Measurements from ENCODE around the gene PFKFB4.

PFKFB4 gene

GRCh38 chr3:48568476-48568875 is 11.9 kb upstream of the PFKFB4 start:
- Histone ChIP-seq H3K9ac (ENCODE audit: low read depth in 1 of 2, low read length in 2 of 2) (no peak overlapping the region), H3K4me1 (ENCODE audit: control insufficient read depth in 1 of 2, insufficient read depth in 2 of 2, low read length in 2 of 2) (no peaks in the 10 kb centered on the region), H3K4me3 (ENCODE audit: low read depth in 1 of 2, low read length in 2 of 2) (no peak overlapping the region), H3K27ac (ENCODE audit: low read depth, low read length) (no peak overlapping the region), H3K9me3 (ENCODE audit: control insufficient read depth in 1 of 2, low read length in 2 of 2) (no peaks in the 10 kb centered on the region), H3K36me3 (ENCODE audit: control insufficient read depth in 1 of 2, insufficient read depth in 2 of 2, low read length in 2 of 2) (no peaks in the 10 kb centered on the region), H3K27me3 (ENCODE audit: control insufficient read depth in 1 of 2, insufficient read depth in 2 of 2, low read length in 2 of 2) (no peaks in the 10 kb centered on the region)

- H3K9ac ChIP-seq (ENCODE audit: low read depth in 1 of 2, low read length in 2 of 2) = no peak overlapping the region
- no peak overlapping the region for H3K4me3 ChIP-seq (ENCODE audit: low read depth in 1 of 2, low read length in 2 of 2)
- no peaks in the 10 kb centered on the region for H3K27me3 ChIP-seq (ENCODE audit: control insufficient read depth in 1 of 2, insufficient read depth in 2 of 2, low read length in 2 of 2)
- H3K27ac ChIP-seq (ENCODE audit: low read depth, low read length) = no peak overlapping the region
- no peaks in the 10 kb centered on the region for H3K4me1 ChIP-seq (ENCODE audit: control insufficient read depth in 1 of 2, insufficient read depth in 2 of 2, low read length in 2 of 2)
- H3K36me3 ChIP-seq (ENCODE audit: control insufficient read depth in 1 of 2, insufficient read depth in 2 of 2, low read length in 2 of 2) = no peaks in the 10 kb centered on the region
- no peaks in the 10 kb centered on the region for H3K9me3 ChIP-seq (ENCODE audit: control insufficient read depth in 1 of 2, low read length in 2 of 2)
These were observed 10.9 kb upstream of the PFKFB4 start for GRCh38 chr3:48567500-48567899.

GRCh38 chr3:48567090-48567489 is 10.5 kb upstream of the PFKFB4 start:
- Histone ChIP-seq H3K9ac (ENCODE audit: low read depth in 1 of 2, low read length in 2 of 2) (no peak overlapping the region), H3K36me3 (ENCODE audit: control insufficient read depth in 1 of 2, insufficient read depth in 2 of 2, low read length in 2 of 2) (no peaks in the 10 kb centered on the region), H3K4me3 (ENCODE audit: low read depth in 1 of 2, low read length in 2 of 2) (no peak overlapping the region), H3K27me3 (ENCODE audit: control insufficient read depth in 1 of 2, insufficient read depth in 2 of 2, low read length in 2 of 2) (no peaks in the 10 kb centered on the region), H3K27ac (ENCODE audit: low read depth, low read length) (no peak overlapping the region), H3K9me3 (ENCODE audit: control insufficient read depth in 1 of 2, low read length in 2 of 2) (no peaks in the 10 kb centered on the region), H3K4me1 (ENCODE audit: control insufficient read depth in 1 of 2, insufficient read depth in 2 of 2, low read length in 2 of 2) (no peaks in the 10 kb centered on the region)

GRCh38 chr3:48566401-48566760 is 9.8 kb upstream of the PFKFB4 start:
- H3K4me1 ChIP-seq (ENCODE audit: control insufficient read depth in 1 of 2, insufficient read depth in 2 of 2, low read length in 2 of 2) = peaks cover 0 to 3% of the 10 kb centered on the region in 2 donors
- no peak overlapping the region for H3K27ac ChIP-seq (ENCODE audit: low read depth, low read length)
- H3K9me3 ChIP-seq (ENCODE audit: control insufficient read depth in 1 of 2, low read length in 2 of 2) = no peaks in the 10 kb centered on the region
- no peaks in the 10 kb centered on the region for H3K36me3 ChIP-seq (ENCODE audit: control insufficient read depth in 1 of 2, insufficient read depth in 2 of 2, low read length in 2 of 2)
- H3K9ac ChIP-seq (ENCODE audit: low read depth in 1 of 2, low read length in 2 of 2) = no peak overlapping the region
- H3K27me3 ChIP-seq (ENCODE audit: control insufficient read depth in 1 of 2, insufficient read depth in 2 of 2, low read length in 2 of 2) = no peaks in the 10 kb centered on the region
- no peak overlapping the region for H3K4me3 ChIP-seq (ENCODE audit: low read depth in 1 of 2, low read length in 2 of 2)

- Histone ChIP-seq H3K36me3 (ENCODE audit: control insufficient read depth in 1 of 2, insufficient read depth in 2 of 2, low read length in 2 of 2) (no peaks in the 10 kb centered on the region), H3K4me3 (ENCODE audit: low read depth in 1 of 2, low read length in 2 of 2) (no peak overlapping the region), H3K9me3 (ENCODE audit: control insufficient read depth in 1 of 2, low read length in 2 of 2) (no peaks in the 10 kb centered on the region), H3K9ac (ENCODE audit: low read depth in 1 of 2, low read length in 2 of 2) (no peak overlapping the region), H3K27me3 (ENCODE audit: control insufficient read depth in 1 of 2, insufficient read depth in 2 of 2, low read length in 2 of 2) (no peaks in the 10 kb centered on the region), H3K4me1 (ENCODE audit: control insufficient read depth in 1 of 2, insufficient read depth in 2 of 2, low read length in 2 of 2) (peaks cover under 1 to 8% of the 10 kb centered on the region in 2 donors), H3K27ac (ENCODE audit: low read depth, low read length) (no peak overlapping the region)
These were observed 9.2 kb upstream of the PFKFB4 start for GRCh38 chr3:48565591-48566400.

GRCh38 chr3:48565186-48565585 is 8.6 kb upstream of the PFKFB4 start:
- Histone ChIP-seq H3K9ac (ENCODE audit: low read depth in 1 of 2, low read length in 2 of 2) (no peak overlapping the region), H3K4me3 (ENCODE audit: low read depth in 1 of 2, low read length in 2 of 2) (no peak overlapping the region), H3K9me3 (ENCODE audit: control insufficient read depth in 1 of 2, low read length in 2 of 2) (no peaks in the 10 kb centered on the region), H3K27me3 (ENCODE audit: control insufficient read depth in 1 of 2, insufficient read depth in 2 of 2, low read length in 2 of 2) (no peaks in the 10 kb centered on the region), H3K36me3 (ENCODE audit: control insufficient read depth in 1 of 2, insufficient read depth in 2 of 2, low read length in 2 of 2) (no peaks in the 10 kb centered on the region), H3K4me1 (ENCODE audit: control insufficient read depth in 1 of 2, insufficient read depth in 2 of 2, low read length in 2 of 2) (peaks cover 6 to 14% of the 10 kb centered on the region in 2 donors), H3K27ac (ENCODE audit: low read depth, low read length) (no peak overlapping the region)

- Histone ChIP-seq H3K27me3 (ENCODE audit: control insufficient read depth in 1 of 2, insufficient read depth in 2 of 2, low read length in 2 of 2) (no peaks in the 10 kb centered on the region), H3K36me3 (ENCODE audit: control insufficient read depth in 1 of 2, insufficient read depth in 2 of 2, low read length in 2 of 2) (no peaks in the 10 kb centered on the region), H3K9ac (ENCODE audit: low read depth in 1 of 2, low read length in 2 of 2) (no peak overlapping the region), H3K27ac (ENCODE audit: low read depth, low read length) (no peak overlapping the region), H3K4me1 (ENCODE audit: control insufficient read depth in 1 of 2, insufficient read depth in 2 of 2, low read length in 2 of 2) (peaks cover 10 to 17% of the 10 kb centered on the region in 2 donors), H3K9me3 (ENCODE audit: control insufficient read depth in 1 of 2, low read length in 2 of 2) (no peaks in the 10 kb centered on the region), H3K4me3 (ENCODE audit: low read depth in 1 of 2, low read length in 2 of 2) (no peak overlapping the region)
These were observed 8.1 kb upstream of the PFKFB4 start for GRCh38 chr3:48564667-48565066.

GRCh38 chr3:48564022-48564421 is 7.4 kb upstream of the PFKFB4 start:
- Histone ChIP-seq H3K4me3 (ENCODE audit: low read depth in 1 of 2, low read length in 2 of 2) (no peak overlapping the region), H3K9me3 (ENCODE audit: control insufficient read depth in 1 of 2, low read length in 2 of 2) (no peaks in the 10 kb centered on the region), H3K9ac (ENCODE audit: low read depth in 1 of 2, low read length in 2 of 2) (no peak overlapping the region), H3K4me1 (ENCODE audit: control insufficient read depth in 1 of 2, insufficient read depth in 2 of 2, low read length in 2 of 2) (peaks cover 10 to 17% of the 10 kb centered on the region in 2 donors), H3K27me3 (ENCODE audit: control insufficient read depth in 1 of 2, insufficient read depth in 2 of 2, low read length in 2 of 2) (no peaks in the 10 kb centered on the region), H3K36me3 (ENCODE audit: control insufficient read depth in 1 of 2, insufficient read depth in 2 of 2, low read length in 2 of 2) (no peaks in the 10 kb centered on the region), H3K27ac (ENCODE audit: low read depth, low read length) (no peak overlapping the region)

GRCh38 chr3:48563382-48563918 is 6.8 kb upstream of the PFKFB4 start, which contains the start of gene UCN2:
Gene UCN2, minus strand, starts transcription at chr3:48563781. Its CDS starts 657 bp downstream, at chr3:48563124.
- H3K4me3 ChIP-seq (ENCODE audit: low read depth in 1 of 2, low read length in 2 of 2) = no peak within 1 kb of the TSS
- no peak within 1 kb of the TSS for H3K27ac ChIP-seq (ENCODE audit: low read depth, low read length)
- H3K9me3 ChIP-seq (ENCODE audit: control insufficient read depth in 1 of 2, low read length in 2 of 2) = no peaks in the 10 kb centered on the region
- H3K27me3 ChIP-seq (ENCODE audit: control insufficient read depth in 1 of 2, insufficient read depth in 2 of 2, low read length in 2 of 2) = no peaks in the 10 kb centered on the region
- H3K9ac ChIP-seq (ENCODE audit: low read depth in 1 of 2, low read length in 2 of 2) = no peak within 1 kb of the TSS
- H3K36me3 ChIP-seq (ENCODE audit: control insufficient read depth in 1 of 2, insufficient read depth in 2 of 2, low read length in 2 of 2) = no peaks in the 10 kb centered on the region
- H3K4me1 ChIP-seq (ENCODE audit: control insufficient read depth in 1 of 2, insufficient read depth in 2 of 2, low read length in 2 of 2) = peaks cover 10 to 20% of the 10 kb centered on the region in 2 donors

GRCh38 chr3:48562367-48563095 is 5.9 kb upstream of the PFKFB4 start:
- no peaks in the 10 kb centered on the region for H3K36me3 ChIP-seq (ENCODE audit: control insufficient read depth in 1 of 2, insufficient read depth in 2 of 2, low read length in 2 of 2)
- no peaks in the 10 kb centered on the region for H3K27me3 ChIP-seq (ENCODE audit: control insufficient read depth in 1 of 2, insufficient read depth in 2 of 2, low read length in 2 of 2)
- no peak overlapping the region for H3K4me3 ChIP-seq (ENCODE audit: low read depth in 1 of 2, low read length in 2 of 2)
- H3K9ac ChIP-seq (ENCODE audit: low read depth in 1 of 2, low read length in 2 of 2) = no peak overlapping the region
- no peak overlapping the region for H3K27ac ChIP-seq (ENCODE audit: low read depth, low read length)
- H3K9me3 ChIP-seq (ENCODE audit: control insufficient read depth in 1 of 2, low read length in 2 of 2) = no peaks in the 10 kb centered on the region
- peaks cover 10 to 28% of the 10 kb centered on the region in 2 donors for H3K4me1 ChIP-seq (ENCODE audit: control insufficient read depth in 1 of 2, insufficient read depth in 2 of 2, low read length in 2 of 2)

Measured in duodenal mucosa (tissue), 2 donors.